Keratinocyte (primary cell): ENCODE results near the gene CDC14B.

Experiments used
- CTCF ChIP-seq, 3 experiments: IDR thresholded peaks in 1 of 3; conservative IDR thresholded peaks in 1 of 3; optimal IDR thresholded peaks in 1 of 3; 2 replicates in 2 of 3; 3 replicates in 1 of 3; pipeline versions ENCODE3 to v1.5.1; 2011; ENCODE audit warnings: low read length in 3 of 3, mild to moderate bottlenecking in 3 of 3, moderate library complexity in 2 of 3, control low read depth in 1 of 3, inconsistent platforms in 1 of 3; ENCODE audit not compliant: insufficient read depth in 2 of 3; ENCODE audit errors: extremely low read depth in 1 of 3
- EZH2 ChIP-seq: IDR thresholded peaks from one replicate; pipeline ENCODE4 v1.6.1; 2012; ENCODE audit warnings: inconsistent platforms, mild to moderate bottlenecking, low read length, moderate library complexity

- TF ChIP-seq EZH2 (no peak), CTCF (optimal IDR thresholded peaks at IDR 0.05 in 1 of 3, IDR thresholded peaks at IDR 0.05 in 1 of 3, conservative IDR thresholded peaks at IDR 0.05 in 1 of 3; ENCODE audit: extremely low read depth in 1 of 3, insufficient read depth in 2 of 3, low read length in 3 of 3) (no peak)
These were observed 47.7 kb upstream of the CDC14B start for GRCh38 chr9:96667363-96667728.
